ENCODE results near the gene SPPL2B. TPM values are rescaled to one million over a fixed set of nuclear protein-coding genes. Genes with fewer than 3 reads are reported as not detected.
A peak's percentile ranks its signal among the peaks of the same experiment; 100 is the strongest.

The SPPL2B gene
- total RNA-seq, 4 donors from 2014 or later = 46.8 to 97.6 (median 59.6) TPM

DNA sequence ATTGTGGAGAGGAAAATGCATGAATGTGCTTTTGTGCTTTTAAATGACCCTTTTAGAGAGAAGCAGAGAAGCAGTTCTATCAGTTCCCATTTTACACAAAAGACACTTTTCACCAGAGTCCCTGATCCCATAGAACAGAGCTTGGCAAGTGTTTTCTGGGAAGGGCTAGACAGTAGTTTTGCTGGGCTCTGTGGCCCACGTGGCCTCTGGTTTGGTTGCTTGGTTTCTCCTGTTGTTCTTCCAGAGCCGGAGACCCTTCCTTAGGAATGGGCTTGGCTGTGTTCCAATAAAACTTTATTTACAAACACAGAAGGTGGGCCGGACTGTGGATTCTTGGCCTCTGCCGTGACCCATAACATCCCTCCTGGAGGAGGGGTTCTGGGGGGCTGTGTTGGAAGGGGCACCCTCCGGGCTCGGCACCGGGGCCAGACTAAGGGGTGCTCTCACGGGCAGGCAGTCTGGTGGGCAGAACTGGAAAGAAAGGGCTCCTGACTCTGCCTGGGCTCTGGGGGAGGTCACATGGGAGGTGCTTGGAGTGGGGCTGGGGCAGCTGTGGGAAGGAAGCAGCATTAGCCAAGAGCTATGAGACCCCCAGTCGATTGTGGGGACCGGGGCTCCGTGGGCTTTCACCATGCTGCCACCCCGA lies 3.2 kb downstream of the SPPL2B start:
- DNase-seq (ENCODE audit: low spot score in 2 of 2) = no peak
- H3K9me3 ChIP-seq = no peaks in the 10 kb centered on the region
- no peaks in the 10 kb centered on the region for H3K27me3 ChIP-seq
- peak overlapping the region; percentile 22 for H3K27ac ChIP-seq
- H3K4me3 ChIP-seq = no peak overlapping the region
- peaks cover 61% of the 10 kb centered on the region for H3K4me1 ChIP-seq
- WGBS = 85% methylated on average over 4 of the region's 12 CpGs
- no peaks in the 10 kb centered on the region for H3K36me3 ChIP-seq
- no peak for TF ChIP-seq POLR2A (IDR thresholded peaks at IDR 0.05)

DNA sequence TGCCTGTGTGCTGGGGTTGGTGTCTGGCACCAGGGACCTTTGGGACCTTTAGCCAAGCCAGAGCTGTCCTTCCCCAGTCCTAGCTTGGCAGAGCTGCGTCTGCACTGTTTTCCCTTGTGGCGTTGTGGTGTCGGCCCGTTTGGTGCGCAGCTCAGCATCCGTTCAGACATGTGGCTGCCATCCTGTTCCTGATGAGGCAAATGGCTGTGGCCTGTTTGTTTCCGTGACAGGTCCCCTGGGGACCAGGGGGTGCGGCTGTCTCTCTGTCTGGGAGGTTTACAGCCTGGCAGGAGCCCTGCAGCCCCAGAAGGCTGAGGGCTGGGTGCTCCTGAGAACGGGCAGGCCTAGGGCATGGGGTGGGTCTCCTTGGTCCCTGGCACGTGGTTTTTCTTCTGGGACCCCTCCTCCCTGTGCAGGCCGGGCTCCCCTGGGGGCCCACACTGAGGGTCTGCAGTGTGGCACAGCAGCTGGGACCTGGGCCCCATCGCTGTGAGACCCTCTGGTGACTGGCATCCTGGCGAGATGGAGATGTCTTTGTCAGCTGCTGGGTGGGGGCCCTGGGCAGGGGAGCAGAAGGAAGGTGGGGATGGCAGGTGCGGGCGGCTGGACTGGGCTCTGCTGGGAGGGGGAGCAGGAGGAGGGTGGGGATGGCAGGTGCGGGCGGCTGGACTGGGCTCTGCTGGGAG lies 4.0 kb downstream of the SPPL2B start:
- H3K4me3 ChIP-seq = no peak overlapping the region
- H3K27me3 ChIP-seq = no peaks in the 10 kb centered on the region
- no peaks in the 10 kb centered on the region for H3K9me3 ChIP-seq
- peaks cover 4% of the 10 kb centered on the region for H3K36me3 ChIP-seq
- TF ChIP-seq POLR2AphosphoS5 (IDR thresholded peaks at IDR 0.05) (no peak), POLR2A (IDR thresholded peaks at IDR 0.05) (no peak), EP300 (IDR thresholded peaks at IDR 0.05) (no peak)
- TF ChIP-seq, protein P1, sequence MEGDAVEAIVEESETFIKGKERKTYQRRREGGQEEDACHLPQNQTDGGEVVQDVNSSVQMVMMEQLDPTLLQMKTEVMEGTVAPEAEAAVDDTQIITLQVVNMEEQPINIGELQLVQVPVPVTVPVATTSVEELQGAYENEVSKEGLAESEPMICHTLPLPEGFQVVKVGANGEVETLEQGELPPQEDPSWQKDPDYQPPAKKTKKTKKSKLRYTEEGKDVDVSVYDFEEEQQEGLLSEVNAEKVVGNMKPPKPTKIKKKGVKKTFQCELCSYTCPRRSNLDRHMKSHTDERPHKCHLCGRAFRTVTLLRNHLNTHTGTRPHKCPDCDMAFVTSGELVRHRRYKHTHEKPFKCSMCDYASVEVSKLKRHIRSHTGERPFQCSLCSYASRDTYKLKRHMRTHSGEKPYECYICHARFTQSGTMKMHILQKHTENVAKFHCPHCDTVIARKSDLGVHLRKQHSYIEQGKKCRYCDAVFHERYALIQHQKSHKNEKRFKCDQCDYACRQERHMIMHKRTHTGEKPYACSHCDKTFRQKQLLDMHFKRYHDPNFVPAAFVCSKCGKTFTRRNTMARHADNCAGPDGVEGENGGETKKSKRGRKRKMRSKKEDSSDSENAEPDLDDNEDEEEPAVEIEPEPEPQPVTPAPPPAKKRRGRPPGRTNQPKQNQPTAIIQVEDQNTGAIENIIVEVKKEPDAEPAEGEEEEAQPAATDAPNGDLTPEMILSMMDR (IDR thresholded peaks at IDR 0.05) = no peak
- DNase-seq (ENCODE audit: low spot score in 2 of 2) = no peak
- H3K27ac ChIP-seq = peak overlapping the region; percentile 3
- H3K4me1 ChIP-seq = peaks cover 54% of the 10 kb centered on the region
- 40% methylated on average over 5 of the region's 17 CpGs for WGBS

DNA sequence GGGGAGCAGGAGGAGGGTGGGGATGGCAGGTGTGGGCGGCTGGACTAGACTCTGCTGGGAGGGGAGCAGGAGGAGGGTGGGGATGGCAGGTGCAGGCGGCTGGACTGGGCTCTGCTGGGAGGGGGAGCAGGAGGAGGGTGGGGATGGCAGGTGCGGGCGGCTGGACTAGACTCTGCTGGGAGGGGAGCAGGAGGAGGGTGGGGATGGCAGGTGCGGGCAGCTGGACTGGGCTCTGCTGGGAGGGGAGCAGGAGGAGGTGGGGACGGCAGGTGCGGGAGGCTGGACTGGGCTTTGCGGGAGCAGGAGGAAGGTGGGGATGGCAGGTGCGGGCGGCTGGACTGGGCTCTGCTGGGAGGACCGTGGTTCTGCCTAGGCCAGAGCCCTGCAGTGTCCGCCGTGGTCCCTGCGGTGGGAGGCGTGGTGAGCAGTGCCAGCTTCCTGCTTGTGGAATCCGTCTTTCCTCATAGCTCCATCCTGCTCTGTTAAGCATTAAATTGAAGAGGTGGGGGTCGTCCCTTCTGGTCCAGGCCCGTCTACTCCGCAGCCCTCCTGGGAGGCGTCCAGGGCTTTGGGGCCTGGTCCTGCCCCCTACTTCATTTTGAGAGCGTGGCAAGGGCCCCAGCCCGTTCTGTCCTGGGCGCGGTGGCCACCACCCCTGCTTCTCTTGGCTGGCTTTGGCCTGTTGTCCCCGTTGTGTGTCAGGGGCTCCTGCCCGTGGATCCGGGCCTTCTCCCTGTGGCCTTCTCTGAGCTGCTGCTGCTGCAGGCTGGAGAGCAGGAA lies 4.7 kb downstream of the SPPL2B start:
- H3K9me3 ChIP-seq = no peaks in the 10 kb centered on the region
- no peaks in the 10 kb centered on the region for H3K27me3 ChIP-seq
- peaks cover 6% of the 10 kb centered on the region for H3K36me3 ChIP-seq
- peak overlapping the region; percentile 5 for H3K27ac ChIP-seq
- peaks cover 48% of the 10 kb centered on the region for H3K4me1 ChIP-seq
- TF ChIP-seq, protein P1 (IDR thresholded peaks at IDR 0.05) = no peak
- no peak for TF ChIP-seq EP300 (IDR thresholded peaks at IDR 0.05)
- 62% methylated on average over 16 of the region's 27 CpGs for WGBS
- no peak for DNase-seq (ENCODE audit: low spot score in 2 of 2)
- no peak overlapping the region for H3K4me3 ChIP-seq

DNA sequence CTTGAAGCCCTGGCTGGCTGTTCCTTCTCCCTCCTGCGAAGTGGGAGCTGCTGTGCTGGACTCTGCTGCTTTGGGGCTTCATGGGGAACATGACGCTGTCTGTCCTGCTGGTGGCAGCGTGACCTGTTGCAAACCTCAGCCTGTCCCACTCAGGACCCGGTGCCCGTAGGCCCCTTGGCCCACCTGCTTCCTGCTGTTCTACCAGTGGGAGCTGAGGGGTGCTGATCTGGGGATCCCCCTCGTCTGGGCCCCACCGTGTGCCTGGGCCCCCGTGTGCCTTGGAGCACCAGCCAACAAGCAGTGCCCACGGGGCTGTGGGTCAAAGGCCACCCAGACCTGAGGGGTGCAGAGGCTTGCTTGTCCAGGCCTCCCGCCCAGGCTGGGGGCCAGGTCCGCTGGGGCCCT lies 5.3 kb downstream of the SPPL2B start:
- no peak for TF ChIP-seq POLR2A (IDR thresholded peaks at IDR 0.05)
- TF ChIP-seq, protein P1 (IDR thresholded peaks at IDR 0.05) = no peak
- TF ChIP-seq EP300 (IDR thresholded peaks at IDR 0.05) = no peak
- no peak for TF ChIP-seq POLR2AphosphoS5 (IDR thresholded peaks at IDR 0.05)
- peaks cover 48% of the 10 kb centered on the region for H3K4me1 ChIP-seq
- H3K4me3 ChIP-seq = no peak overlapping the region
- no peak for DNase-seq (ENCODE audit: low spot score in 2 of 2)
- peaks cover 8% of the 10 kb centered on the region for H3K36me3 ChIP-seq
- H3K27me3 ChIP-seq = no peaks in the 10 kb centered on the region
- no peaks in the 10 kb centered on the region for H3K9me3 ChIP-seq
- 80% methylated on average over 1 of the region's 11 CpGs for WGBS
- H3K27ac ChIP-seq = peak overlapping the region; percentile 5

DNA sequence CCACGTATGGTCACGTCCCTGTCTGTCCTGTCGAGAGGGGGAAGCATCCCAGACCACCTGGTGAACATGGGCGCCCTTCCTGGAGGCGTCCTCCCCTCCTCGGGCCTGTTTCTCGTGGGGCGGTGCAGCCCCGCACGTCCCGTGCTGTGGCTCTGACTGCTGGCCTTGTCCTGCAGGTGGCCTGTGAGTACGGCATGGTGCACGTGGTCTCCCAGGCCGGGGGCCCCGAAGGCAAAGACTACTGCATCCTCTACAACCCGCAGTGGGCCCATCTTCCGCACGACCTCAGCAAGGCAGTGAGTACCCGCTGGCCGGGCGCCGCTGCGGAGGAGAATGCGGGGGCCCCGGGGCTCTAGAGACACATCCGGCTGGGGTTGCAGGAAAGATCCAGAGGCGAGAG lies 5.9 kb downstream of the SPPL2B start:
- no peaks in the 10 kb centered on the region for H3K27me3 ChIP-seq
- H3K4me1 ChIP-seq = peaks cover 42% of the 10 kb centered on the region
- H3K9me3 ChIP-seq = no peaks in the 10 kb centered on the region
- H3K27ac ChIP-seq = no peak overlapping the region
- peaks cover 13% of the 10 kb centered on the region for H3K36me3 ChIP-seq
- no peak overlapping the region for H3K4me3 ChIP-seq
- TF ChIP-seq POLR2AphosphoS5 (IDR thresholded peaks at IDR 0.05) (no peak), EP300 (IDR thresholded peaks at IDR 0.05) (no peak), POLR2A (IDR thresholded peaks at IDR 0.05) (no peak)
- TF ChIP-seq, protein P1 (IDR thresholded peaks at IDR 0.05) = no peak
- no peak for DNase-seq (ENCODE audit: low spot score in 2 of 2)
- WGBS = 97% methylated on average over 19 of the region's 27 CpGs

Measured in suprapubic skin (tissue), 4 donors.